Measurements from ENCODE around the gene RABEP2. TPM values are rescaled to one million over a fixed set of nuclear protein-coding genes. Genes with fewer than 3 reads are reported as not detected.

Gene RABEP2
- total RNA-seq, 1 experiment from 2014 or later: 17.8 TPM

GRCh38 chr16:28876019-28876659, 48.9 kb downstream of the RABEP2 start:
- H3K36me3 Mint-ChIP-seq (ENCODE audit: insufficient read depth, unreplicated experiment): peaks cover 2% of the 10 kb centered on the region
- ChIA-PET CTCF (interaction anchor here (0.5 kb wide), 1 partner anchor 52 kb away, joined by 7 read pairs; no protein-coding TSS in a partner anchor), POLR2A (interaction anchor here (0.6 to 1.7 kb wide), 2 partner anchors 12 to 1180 kb away, joined by 3 to 7 read pairs; partner anchors contain the start of gene SH2B1)
- no TSS peak for BruUV-seq (replicated peaks)
- H3K27me3 Mint-ChIP-seq (ENCODE audit: insufficient read depth, unreplicated experiment): no peaks in the 10 kb centered on the region
- DNase-seq (ENCODE audit: unreplicated experiment): no peak
- no peak overlapping the region for H3K4me3 Mint-ChIP-seq (ENCODE audit: unreplicated experiment)
- H3K4me1 Mint-ChIP-seq (ENCODE audit: insufficient read depth, unreplicated experiment): no peaks in the 10 kb centered on the region
- no peak overlapping the region for H3K27ac Mint-ChIP-seq (ENCODE audit: low read depth, unreplicated experiment)
- H3K9me3 Mint-ChIP-seq (ENCODE audit: unreplicated experiment): no peaks in the 10 kb centered on the region
- intact Hi-C loops (cut with micrococcal nuclease): loop anchor here (5.0 kb wide), 1 partner anchor 329 kb away; no protein-coding TSS in a partner anchor
- TF ChIP-seq CTCF (IDR thresholded peaks at IDR 0.05; ENCODE audit: unreplicated experiment): no peak

- Mint-ChIP-seq H3K4me3 (ENCODE audit: unreplicated experiment) (no peak overlapping the region), H3K4me1 (ENCODE audit: insufficient read depth, unreplicated experiment) (no peaks in the 10 kb centered on the region), H3K27me3 (ENCODE audit: insufficient read depth, unreplicated experiment) (no peaks in the 10 kb centered on the region), H3K36me3 (ENCODE audit: insufficient read depth, unreplicated experiment) (peaks cover 10% of the 10 kb centered on the region), H3K9me3 (ENCODE audit: unreplicated experiment) (no peaks in the 10 kb centered on the region), H3K27ac (ENCODE audit: low read depth, unreplicated experiment) (no peak overlapping the region)
- BruUV-seq (replicated peaks): no TSS peak
- POLR2A ChIA-PET: interaction anchor here (0.6 to 1.7 kb wide), 3 partner anchors 12 to 1180 kb away, joined by 3 to 7 read pairs (median 3); partner anchors contain the start of gene SH2B1
- intact Hi-C loops (cut with micrococcal nuclease): loop anchor here (5.0 kb wide), 1 partner anchor 328 kb away; no protein-coding TSS in a partner anchor
- TF ChIP-seq CTCF (IDR thresholded peaks at IDR 0.05; ENCODE audit: unreplicated experiment): no peak
- DNase-seq (ENCODE audit: unreplicated experiment): no peak
- CTCF ChIA-PET: interaction anchor here (0.6 to 3.3 kb wide), 6 partner anchors 10 to 345 kb away, joined by 3 to 23 read pairs (median 3); no protein-coding TSS in a partner anchor
Measured at GRCh38 chr16:28875134-28876018, 49.7 kb downstream of the RABEP2 start.

GRCh38 chr16:28874406-28874805, 50.6 kb downstream of the RABEP2 start:
- CTCF ChIA-PET: interaction anchor here (0.6 to 3.3 kb wide), 5 partner anchors 9 to 122 kb away, joined by 3 to 23 read pairs (median 4); no protein-coding TSS in a partner anchor
- no TSS peak for BruUV-seq (replicated peaks)
- H3K27me3 Mint-ChIP-seq (ENCODE audit: insufficient read depth, unreplicated experiment): no peaks in the 10 kb centered on the region
- intact Hi-C loops (cut with micrococcal nuclease): no loop called here
- TF ChIP-seq CTCF (IDR thresholded peaks at IDR 0.05; ENCODE audit: unreplicated experiment): no peak
- no peak for DNase-seq (ENCODE audit: unreplicated experiment)
- no peaks in the 10 kb centered on the region for H3K9me3 Mint-ChIP-seq (ENCODE audit: unreplicated experiment)
- H3K27ac Mint-ChIP-seq (ENCODE audit: low read depth, unreplicated experiment): no peak overlapping the region
- H3K4me1 Mint-ChIP-seq (ENCODE audit: insufficient read depth, unreplicated experiment): no peaks in the 10 kb centered on the region
- POLR2A ChIA-PET: interaction anchor here (0.7 to 1.2 kb wide), 2 partner anchors 16 to 52 kb away, joined by 3 read pairs; no protein-coding TSS in a partner anchor
- H3K36me3 Mint-ChIP-seq (ENCODE audit: insufficient read depth, unreplicated experiment): peaks cover 19% of the 10 kb centered on the region
- H3K4me3 Mint-ChIP-seq (ENCODE audit: unreplicated experiment): no peak overlapping the region
